ENCODE data around the gene FJX1.
A peak's percentile ranks its signal among the peaks of the same experiment; 100 is the strongest.
"Not testable (repeated sequence)": the region's sequence is repeated elsewhere in the genome, so short reads cannot be mapped to it uniquely, and the experiment has no call there.

FJX1 gene

DNA sequence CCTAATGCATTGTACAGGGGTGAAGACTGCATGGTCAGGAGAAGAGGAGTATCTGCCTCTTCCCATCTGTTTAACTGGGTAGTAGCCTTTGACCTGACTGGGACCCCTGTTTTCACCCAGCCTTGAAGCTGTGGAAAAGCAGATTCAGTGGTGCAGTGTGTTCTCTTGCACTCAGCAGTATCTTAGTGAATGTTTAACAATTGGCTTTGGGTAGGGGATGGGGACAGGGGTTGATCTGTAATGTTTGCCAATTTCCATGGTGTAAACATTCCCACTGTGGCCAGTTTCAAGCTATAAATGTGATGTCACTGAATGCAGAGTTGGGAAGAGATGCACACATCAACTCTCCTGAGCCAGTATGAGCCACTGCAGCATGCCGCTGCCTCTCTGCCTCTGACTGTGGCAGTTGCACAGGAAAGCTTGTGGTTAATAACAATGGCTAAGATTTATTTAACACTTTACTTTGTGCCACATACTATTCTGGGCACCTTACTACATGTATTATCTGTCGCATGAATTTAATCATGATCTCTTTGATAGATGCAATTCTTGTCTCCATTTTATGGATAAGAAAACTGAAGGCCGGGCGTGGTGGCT is 15.7 kb downstream of the FJX1 start:
- DNase-seq (ENCODE audit: low spot score), result no peak

DNA sequence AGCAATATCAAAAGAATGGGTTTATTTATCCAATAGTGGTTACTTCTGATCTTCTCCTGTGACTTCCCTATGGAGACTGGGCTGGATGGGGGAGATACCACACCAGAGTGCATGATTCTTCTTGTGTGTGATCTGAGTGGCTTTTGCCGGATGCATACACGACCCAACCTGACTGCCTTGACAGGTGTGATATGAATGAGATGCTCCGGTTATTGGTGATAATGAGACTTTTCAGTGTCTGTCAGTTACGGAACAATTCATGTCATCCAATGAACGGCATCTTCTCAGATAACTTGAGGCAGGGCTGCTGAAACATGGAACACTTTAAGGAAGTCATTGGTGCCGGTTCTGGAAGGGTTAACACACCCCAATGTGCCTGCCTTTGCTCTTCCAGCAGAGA is 17.7 kb downstream of the FJX1 start:
- no peak for DNase-seq (ENCODE audit: low spot score)

DNA sequence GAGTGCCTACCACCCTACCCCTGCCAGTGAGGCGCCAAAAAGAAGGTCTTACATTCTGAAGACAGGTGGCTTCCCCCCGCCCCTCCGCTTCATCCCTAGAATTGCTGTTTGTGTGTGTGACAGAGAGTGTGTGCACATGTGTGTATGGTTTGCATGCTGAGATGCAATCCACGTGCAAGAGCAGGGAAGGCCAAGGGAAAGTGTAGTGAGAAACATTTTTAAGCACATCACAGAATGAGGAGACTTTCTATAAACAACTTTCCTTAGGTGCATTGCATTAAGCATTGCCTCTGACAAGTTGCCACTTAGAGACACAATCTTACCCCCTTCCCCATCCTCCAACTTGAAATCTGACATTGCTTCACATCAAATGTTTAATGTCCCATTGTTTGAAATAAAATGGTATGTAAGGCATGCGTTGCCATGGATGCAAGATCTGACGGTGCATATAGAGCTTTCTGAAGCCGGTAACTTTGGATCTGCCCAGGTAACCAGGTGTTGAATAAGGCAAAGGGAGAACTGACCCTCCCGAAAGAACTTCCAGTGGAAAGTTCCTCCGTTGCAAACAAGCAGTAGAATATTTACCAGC is 21.4 kb downstream of the FJX1 start:
- DNase-seq (ENCODE audit: low spot score), result no peak

DNA sequence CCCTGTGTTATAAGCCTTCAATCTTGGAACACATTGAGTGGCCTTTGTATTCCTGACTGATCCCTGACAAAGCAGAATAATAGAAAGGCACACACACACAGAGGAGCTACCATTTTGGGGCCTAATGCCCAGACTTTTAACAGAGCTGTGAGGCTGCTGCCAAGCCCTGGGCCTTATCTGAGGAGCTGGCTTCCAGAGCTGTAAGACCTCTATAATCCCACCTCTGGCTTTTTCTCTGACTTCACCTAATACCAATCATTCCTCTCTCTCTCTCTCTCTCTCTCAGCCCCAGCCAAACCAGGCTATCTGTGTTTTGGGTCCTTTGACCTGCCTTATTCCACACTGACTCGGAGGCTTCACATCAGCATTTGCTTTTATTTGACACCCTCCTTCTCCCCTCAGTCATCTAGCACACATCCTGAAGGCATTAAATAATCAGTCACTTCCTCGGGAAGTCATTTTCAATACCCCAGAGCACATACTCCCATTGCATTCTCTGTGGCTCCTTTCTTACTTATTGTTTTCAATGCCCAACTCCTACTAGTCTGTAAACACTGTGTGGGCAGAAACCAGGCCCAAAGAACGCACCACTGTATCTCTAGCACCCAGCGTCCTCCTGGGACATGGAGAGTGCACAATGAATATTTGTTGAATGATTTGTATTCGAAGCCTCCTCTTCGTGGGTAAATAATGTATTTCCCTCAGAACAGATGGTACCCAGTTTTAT is 23.1 kb downstream of the FJX1 start:
- DNase-seq (ENCODE audit: low spot score), result no peak

DNA sequence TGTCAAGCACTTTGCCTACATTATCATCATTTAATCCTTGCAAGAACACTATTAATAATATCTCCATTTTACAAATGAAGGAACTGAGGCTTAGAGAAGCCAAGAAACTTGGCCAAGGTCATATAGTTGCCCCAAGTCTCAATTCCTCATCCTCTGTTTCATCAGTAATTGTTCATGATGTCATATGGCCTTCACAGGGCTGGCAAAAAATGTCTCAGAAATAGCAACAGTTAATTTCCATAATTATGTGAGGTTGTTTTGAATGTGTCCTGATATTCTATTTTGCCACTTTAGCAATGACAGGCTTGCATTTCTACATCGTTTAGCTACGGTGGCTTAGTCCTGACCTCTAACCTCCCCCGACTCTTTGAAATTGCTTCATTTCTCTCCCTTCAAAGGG is 23.7 kb downstream of the FJX1 start:
- DNase-seq (ENCODE audit: low spot score), result no peak

DNA sequence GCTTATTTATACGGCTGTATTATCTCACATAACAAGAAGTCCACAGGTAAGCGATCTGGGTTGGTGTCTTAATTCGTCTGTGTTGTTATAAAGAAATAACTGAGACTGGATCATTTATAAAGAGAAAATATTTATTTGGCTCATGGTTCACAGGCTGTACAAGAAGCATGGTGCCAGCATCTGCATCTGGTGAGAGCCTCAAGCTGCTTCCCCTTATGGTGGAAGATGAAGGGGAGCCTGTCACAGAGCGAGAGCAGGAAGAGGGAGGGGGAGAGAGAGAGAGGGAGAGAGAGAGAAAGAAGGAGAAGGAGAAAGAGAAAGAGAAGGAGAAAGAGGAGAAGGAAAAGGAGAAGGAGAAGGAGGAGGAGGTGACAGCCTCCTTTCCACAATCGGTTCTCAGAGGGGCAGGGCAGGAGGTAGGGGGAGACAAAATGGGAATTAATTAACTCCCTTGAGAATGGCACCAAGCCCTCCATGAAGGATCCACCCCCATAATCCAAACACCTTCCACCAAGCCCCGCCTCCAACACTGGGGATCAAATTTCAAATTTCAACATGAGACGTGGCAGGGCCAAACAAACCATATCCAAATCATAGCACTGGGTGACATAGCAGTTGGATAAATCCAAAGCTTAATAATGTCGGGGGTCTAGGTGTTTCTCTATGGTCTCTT is 29.3 kb downstream of the FJX1 start:
- no peak for DNase-seq (ENCODE audit: low spot score)

DNA sequence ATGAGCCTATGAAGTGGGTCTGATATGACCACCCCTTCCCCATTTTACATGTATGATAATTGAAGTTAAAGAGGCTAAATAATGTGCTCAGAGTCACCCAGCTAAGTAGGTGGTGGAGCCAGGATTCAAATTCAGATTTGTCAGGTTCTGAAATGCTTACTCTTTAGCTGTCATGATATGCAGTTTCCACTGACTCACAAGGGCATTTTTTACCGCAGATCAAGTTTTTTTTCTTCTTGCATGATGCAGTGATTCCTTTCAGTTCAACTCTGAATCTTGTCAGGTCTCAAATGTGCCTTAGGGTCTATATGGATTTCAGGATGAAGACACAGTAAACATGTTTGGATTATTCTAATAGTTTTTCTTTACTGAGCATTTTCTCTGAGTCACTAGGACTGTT is 31.7 kb downstream of the FJX1 start:
- no peak for DNase-seq (ENCODE audit: low spot score)

DNA sequence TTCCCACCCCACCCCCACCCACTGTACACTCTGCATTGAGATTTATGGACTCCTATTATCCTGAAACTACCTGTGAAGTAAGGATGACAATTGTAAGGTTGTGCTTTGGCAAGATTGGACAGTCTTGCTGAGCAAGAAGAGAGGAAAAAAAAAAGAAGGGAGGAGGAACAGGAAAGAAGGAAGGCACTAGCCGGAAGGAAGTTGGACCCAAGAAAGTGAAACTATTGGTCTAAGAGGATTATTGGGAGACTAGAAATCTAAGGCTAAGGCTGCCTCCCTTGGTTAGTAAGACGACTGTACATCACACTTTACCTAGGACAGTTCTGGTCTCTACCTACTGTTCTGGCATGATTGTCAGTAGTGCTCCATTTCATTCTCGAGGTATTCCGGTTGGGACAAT is 32.2 kb downstream of the FJX1 start:
- DNase-seq (ENCODE audit: low spot score), result no peak

DNA sequence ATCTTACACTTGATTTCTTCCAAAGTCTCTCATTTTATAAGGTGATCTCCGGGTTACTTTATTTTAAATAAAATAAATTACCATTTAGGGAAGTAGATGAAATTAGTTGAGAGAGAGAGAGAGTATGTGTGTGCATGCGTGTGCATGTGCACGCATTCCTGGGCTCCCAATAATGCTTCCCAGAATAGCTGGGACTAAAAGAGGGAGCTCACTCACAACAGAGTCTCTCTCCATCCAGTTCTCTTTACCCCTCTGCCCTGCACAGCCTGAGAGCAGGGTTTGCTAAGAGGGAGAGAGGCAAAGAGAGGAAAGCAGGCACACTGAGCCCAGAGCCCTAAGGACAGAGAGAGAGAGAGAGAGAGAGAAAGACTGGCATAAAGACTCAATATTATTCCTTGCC is 33.0 kb downstream of the FJX1 start:
- DNase-seq (ENCODE audit: low spot score), result no peak

DNA sequence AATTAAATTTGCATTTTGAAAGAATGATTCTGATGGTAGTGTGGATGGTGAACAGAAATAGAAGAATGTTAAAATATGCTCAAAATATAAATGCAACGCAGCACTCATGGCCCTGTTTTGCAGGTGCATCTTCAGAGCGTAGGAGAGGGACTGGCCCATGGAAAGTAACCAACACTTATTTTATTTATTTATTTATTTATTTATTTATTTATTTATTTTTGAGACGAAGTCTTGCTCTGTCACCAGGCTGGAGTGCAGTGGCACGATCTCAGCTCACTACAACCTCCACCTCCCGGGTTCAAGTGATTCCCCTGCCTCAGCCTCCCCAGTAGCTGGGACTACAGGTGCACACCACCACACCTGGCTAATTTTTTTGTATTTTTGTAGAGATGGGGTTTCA is 34.5 kb downstream of the FJX1 start:
- not testable (repeated sequence) for DNase-seq (ENCODE audit: low spot score)

DNA sequence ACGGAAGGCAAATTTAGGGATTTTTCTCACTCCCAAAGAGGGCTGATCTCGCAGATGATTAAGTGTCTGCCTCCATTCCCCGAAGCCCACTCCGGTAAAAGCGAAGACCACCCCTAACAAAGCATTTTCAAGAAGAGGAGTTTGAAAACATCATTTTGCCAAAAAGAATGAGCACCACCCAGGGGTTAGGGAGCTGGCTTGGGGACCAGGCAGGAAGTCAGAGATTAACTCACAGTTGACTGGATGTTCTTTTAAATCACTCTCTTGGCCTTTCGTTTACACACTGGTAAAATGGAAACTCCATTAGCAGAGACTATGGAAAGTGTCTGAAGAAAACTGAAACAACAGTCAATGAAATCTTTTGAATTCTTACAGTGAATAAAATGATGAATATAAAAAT is 36.5 kb downstream of the FJX1 start:
- no peak for DNase-seq (ENCODE audit: low spot score)

DNA sequence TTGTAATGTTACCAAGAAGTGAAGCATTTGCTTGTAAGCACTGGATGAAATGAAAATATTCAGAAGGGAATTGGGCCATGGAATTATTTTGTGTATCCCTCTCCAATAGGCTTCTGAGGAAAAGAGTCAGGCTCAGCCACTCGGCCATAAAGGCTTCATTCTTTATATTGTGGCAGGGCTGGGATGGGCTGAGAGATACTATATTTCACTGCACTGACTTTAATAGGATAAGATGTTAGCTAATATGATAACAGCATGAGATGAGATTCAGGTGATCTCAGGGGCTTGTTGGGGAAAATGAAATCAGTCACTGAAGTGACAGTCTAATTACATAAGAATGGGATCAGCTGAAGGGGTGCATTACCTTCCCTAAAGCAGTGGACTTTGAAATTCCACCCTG is 37.0 kb downstream of the FJX1 start:
- no peak for DNase-seq (ENCODE audit: low spot score)

DNA sequence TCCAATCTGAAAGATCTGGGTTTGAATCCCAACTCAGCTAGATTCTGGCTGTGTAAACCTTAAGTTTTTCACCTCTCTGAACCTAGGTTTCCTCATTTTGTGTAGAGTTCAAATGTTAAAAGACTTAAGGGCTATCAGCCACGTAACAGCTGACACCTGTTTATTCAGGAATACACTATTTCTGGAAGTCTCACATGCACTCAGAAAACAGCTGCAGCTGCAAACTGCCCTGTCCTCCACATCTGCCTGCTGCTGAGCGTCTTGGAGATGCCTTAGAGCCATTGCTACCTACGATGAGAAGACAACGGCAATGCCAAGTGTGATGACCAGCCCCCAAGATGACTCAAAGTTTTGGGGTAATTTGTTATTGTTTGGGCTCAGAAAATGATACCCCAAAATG is 37.6 kb downstream of the FJX1 start:
- no peak for DNase-seq (ENCODE audit: low spot score)

DNA sequence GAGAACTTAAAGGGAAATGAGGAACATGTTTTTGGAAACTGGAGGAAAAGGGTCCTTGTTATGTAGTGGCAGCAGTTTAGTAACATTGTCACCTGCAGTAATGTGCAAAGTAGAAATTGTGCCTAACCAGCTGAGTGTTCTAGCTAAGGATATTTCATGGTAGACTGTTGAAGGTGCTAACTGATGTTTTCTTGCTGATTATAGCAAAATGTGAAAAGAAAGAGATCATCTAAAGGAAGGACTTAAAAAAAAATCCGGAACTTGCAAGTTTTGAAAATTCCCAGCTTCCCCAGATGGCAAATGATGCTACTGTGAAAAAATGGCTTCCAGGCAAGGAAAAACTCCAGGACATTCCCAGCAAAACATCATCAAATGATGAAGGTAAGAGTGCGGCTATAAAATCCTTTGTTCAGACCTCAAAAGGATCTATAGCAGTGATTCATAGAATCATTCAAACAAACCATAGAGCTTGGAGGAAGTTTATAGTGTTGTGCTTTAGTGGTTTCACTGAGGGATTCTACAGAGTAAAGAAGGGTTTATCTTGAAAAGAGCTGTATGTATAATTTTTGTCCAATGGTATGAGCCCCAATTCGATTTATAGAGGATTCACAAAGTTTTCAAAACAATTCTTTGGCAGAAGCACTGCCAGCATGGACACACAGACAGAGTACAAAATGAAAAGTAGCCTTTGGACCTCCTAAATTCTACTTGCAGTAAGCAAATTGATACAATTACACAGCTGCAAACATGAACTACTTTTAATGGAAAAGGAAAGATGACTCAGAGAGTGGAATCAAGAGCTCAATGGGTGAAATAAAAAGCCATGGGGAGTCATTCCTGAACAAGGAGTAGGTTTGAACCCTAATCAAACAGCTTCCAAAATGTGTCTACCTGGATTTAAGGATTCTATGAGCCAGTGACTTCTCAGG is 40.0 kb downstream of the FJX1 start:
- no peak for DNase-seq (ENCODE audit: low spot score)

DNA sequence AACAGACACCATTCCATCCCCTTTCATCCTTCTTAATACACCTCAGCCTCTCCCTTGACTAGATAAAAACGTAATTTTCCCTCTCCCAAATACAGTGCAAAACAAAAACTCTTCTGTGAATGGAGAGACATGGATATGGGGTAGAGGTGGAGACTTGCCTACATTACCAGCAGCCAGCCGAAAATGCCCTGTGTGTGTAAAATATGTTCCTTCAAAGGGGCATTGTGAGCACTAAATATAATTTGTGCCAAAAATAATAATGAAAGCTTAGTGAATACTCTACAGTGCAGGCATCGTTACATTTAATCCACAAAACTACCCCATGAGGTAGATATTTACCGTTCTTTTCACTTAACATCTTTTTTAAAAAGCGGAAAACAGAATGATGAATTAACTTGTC is 43.3 kb downstream of the FJX1 start:
- no peak for DNase-seq (ENCODE audit: low spot score)

DNA sequence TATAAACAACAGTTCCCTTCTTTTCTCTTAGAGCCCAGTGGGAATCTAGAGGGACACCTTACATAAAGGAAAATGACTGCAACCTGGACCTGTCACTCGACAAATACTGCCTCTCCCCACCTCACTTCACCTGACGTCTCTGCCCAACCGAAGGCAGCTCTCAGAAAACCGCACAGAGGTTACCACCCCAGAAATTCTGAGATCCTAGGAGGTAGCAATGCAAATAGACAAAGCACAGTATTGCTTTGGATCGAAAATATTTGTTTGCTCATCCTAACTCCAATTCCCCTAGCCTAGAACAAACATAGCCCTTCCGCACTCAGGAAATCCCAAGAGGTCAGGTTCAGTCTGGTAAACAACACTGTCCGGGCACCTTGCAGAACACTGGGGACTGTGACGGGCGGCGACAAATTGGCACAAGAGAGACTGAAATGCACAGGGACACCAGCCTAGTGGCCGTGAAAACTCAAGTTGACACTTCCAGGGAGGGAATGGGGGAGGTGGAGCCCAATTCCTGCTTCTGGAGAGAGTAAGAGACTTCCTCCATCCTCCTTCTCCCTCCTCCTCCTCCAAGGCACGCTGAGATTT is 43.9 kb downstream of the FJX1 start:
- no peak for DNase-seq (ENCODE audit: low spot score)

DNA sequence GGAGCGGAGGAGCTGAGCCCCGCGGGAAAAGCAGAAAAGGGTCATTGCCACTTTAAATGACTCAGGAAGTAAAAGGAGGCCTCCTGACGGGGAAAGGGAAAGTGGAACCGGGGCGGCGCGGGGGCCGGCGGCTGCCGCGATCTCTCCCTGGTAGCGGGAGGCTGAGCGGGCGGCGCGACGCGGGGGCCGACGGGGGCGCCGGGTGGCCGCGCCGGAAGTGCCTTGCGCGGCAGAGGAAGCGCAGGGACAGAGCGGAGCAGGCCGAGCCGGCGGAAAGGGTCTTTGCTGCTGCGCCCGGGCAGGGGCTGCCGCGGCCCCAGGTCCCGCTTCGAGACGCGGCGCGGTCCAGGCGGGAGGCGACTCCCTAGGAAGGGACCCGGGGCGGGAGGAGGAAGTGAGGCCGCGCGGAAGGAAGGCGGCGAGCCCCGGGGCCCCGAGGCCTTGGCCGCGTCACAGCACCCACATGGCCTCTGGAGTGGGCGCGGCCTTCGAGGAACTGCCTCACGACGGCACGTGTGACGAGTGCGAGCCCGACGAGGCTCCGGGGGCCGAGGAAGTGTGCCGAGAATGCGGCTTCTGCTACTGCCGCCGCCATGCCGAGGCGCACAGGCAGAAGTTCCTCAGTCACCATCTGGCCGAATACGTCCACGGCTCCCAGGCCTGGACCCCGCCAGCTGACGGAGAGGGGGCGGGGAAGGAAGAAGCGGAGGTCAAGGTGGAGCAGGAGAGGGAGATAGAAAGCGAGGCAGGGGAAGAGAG is 44.6 kb downstream of the FJX1 start, which contains the start of gene TRIM44:
TRIM44 (plus strand) TSS at position 127 of the 759 bp plus-strand sequence; CDS start at position 464, 337 bp downstream.
- peak; percentile 81 for DNase-seq (ENCODE audit: low spot score)

DNA sequence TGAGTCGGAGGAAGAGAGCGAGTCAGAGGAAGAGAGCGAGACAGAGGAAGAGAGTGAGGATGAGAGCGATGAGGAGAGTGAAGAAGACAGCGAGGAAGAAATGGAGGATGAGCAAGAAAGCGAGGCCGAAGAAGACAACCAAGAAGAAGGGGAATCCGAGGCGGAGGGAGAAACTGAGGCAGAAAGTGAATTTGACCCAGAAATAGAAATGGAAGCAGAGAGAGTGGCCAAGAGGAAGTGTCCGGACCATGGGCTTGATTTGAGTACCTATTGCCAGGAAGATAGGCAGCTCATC is 45.1 kb downstream of the FJX1 start:
- no peak for DNase-seq (ENCODE audit: low spot score)

DNA sequence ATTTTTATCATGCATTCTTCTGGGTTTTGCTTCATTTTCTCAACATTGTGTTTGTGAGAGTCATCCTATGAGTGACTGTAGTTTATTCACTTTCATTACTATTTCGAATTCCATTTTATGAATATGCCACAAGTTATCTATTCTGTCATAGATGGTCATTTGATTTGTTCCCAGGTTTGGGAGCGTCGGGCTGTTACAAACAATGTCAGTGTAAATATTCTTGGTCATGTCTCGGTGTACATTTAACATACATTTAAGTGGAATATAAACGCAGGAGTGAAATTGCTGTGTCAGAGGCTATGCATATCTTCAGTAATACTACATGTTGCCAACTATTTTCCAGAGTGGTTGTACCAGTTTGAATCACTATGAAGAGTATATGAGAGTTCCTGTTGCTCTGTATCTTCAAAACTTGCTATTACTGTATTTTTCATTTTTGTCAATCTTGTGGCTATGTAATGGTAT is 46.7 kb downstream of the FJX1 start:
- DNase-seq (ENCODE audit: low spot score), result no peak

DNA sequence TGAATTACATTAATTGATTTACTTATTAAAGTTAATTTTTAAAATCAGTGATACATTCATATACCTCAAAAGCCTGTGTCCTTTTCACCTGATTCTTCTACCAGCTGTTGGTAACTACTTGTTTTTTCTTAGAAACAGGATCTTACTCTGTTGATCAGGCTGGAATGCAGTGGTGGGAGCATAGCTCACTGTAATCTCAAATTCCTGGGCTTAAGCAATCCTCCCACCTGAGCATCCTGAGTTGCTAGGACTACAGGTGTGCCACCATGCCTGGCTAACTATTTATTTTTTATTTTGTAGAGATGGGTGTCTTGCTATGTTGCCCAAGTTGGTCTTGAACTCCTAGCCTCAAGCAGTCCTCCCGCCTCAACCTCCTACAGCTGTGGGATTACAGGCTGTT is 49.0 kb downstream of the FJX1 start:
- no peak for DNase-seq (ENCODE audit: low spot score)

DNA sequence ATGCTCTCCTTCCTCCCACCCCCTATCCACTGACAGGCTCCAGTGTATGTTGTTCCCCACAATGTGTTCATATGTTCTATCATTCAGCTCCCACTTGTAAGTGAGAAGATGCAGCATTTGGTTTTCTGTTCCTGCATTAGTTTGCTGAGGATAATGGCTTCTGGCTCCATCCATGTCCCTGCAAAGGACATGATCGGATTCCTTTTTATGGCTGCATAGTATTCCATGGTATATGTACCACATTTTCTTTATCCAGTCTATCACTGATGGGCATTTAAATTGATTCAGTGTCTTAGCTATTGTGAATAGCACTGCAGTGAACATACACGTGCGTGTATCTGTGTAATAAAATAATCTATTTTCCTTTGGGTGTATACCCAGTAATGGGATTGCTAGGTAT is 50.1 kb downstream of the FJX1 start:
- not testable (repeated sequence) for DNase-seq (ENCODE audit: low spot score)
